ENCODE data around the gene MAP2K1. TPM values are rescaled to one million over a fixed set of nuclear protein-coding genes. Genes with fewer than 3 reads are reported as not detected.

MAP2K1 gene
- total RNA-seq: 27.6 and 41.5 TPM in 2 replicates

GRCh38 chr15:66386204-66387123 is at the start of gene MAP2K1:
MAP2K1 (plus strand) TSS chr15:66386912; CDS start chr15:66387348, 436 bp downstream.

GRCh38 chr15:66356359-66357236 is 30.1 kb upstream of the MAP2K1 start, which contains the start of gene TIPIN:
TIPIN (minus strand) TSS chr15:66356685; CDS start chr15:66352947, 3,738 bp downstream.

GRCh38 chr15:66497502-66498455 is 111.1 kb downstream of the MAP2K1 start, which contains the start of gene SNAPC5:
SNAPC5 (minus strand) TSS chr15:66497762; CDS start chr15:66497731, 31 bp downstream.

GRCh38 chr15:66504563-66505429 is 118.1 kb downstream of the MAP2K1 start, which contains the start of the genes RPL4 and ZWILCH:
RPL4 (minus strand) TSS chr15:66504855; CDS start chr15:66504790, 65 bp downstream.
ZWILCH (plus strand) TSS chr15:66505326; CDS start chr15:66505339, 13 bp downstream.

Small RNA genes lying within 50 kb of the gene (small RNA-seq; reads per million reads assigned to genes)
- not detected for gene ATP5MFP6 (ENCODE audit: low replicate concordance)
- gene MIR4512 (ENCODE audit: low replicate concordance): not detected
- gene RF00019 (ENCODE audit: low replicate concordance): not detected
- gene RF01159 (ENCODE audit: low replicate concordance): not detected
- gene SCARNA14 (ENCODE audit: low replicate concordance): 19.4 reads per million, percentile 96 among the genes with 10 or more reads in this experiment
- gene SNORD16 (ENCODE audit: low replicate concordance): not detected
- not detected for gene SNORD18A (ENCODE audit: low replicate concordance)
- gene SNORD18B (ENCODE audit: low replicate concordance): not detected
- gene SNORD18C (ENCODE audit: low replicate concordance): not detected

Other genes with a start within 250 kb of the MAP2K1 start
- gene MEGF11, start 133.2 kb upstream of the MAP2K1 start, total RNA-seq: under 0.01 TPM in 1 of 2 replicates, not detected in the other
- gene DIS3L, start 93.3 kb upstream of the MAP2K1 start, total RNA-seq: 16.4 and 20.6 TPM in 2 replicates
- gene TIPIN, start 30.2 kb upstream of the MAP2K1 start, total RNA-seq: 3.5 and 13.5 TPM in 2 replicates
- gene SNAPC5, start 110.8 kb downstream of the MAP2K1 start, total RNA-seq: 13.5 and 20.6 TPM in 2 replicates
- gene RPL4, start 117.9 kb downstream of the MAP2K1 start, total RNA-seq: 2,449 and 2,582 TPM in 2 replicates
- 5.0 and 38.5 TPM in 2 replicates for gene ZWILCH, start 118.4 kb downstream of the MAP2K1 start, total RNA-seq
- gene LCTL, start 179.1 kb downstream of the MAP2K1 start, total RNA-seq: not detected in 2 replicates

Data from placental pericyte (primary cell).